Stomach (tissue), 9 donors: Measurements from ENCODE around the gene TSPAN12. TPM values are rescaled to one million over a fixed set of nuclear protein-coding genes. Genes with fewer than 3 reads are reported as not detected.

Experiments used
- DNase-seq, 2 donors: peaks; one replicate each; pipeline versions ENCODE4 v3.0.0 to v3.0.0-alpha.2; 2013 to 2019
- H3K27ac ChIP-seq, 5 donors: fragments of 200-600 bp in 4 of 5; sonication (generic) in 4 of 5; one replicate each; pipeline ENCODE4 v1.5.1; 2013 to 2019; ENCODE audit warnings: mild to moderate bottlenecking in 1 of 5, moderate library complexity in 1 of 5
- H3K27me3 ChIP-seq, 3 donors: fragments of 200-600 bp; sonication (generic); one replicate each; pipeline ENCODE4 v1.5.1; 2017 to 2019; ENCODE audit warnings: mixed run types in 1 of 3
- H3K36me3 ChIP-seq, 4 donors: fragments of 200-600 bp; sonication (generic); 1 replicate in 3 of 4; 2 replicates in 1 of 4; pipeline ENCODE4 v1.5.1; 2016 to 2019
- H3K4me1 ChIP-seq, 4 donors: fragments of 200-600 bp; sonication (generic); one replicate each; pipeline ENCODE4 v1.5.1; 2016 to 2019
- H3K4me3 ChIP-seq, 4 donors: fragments of 200-600 bp; sonication (generic) in 3 of 4; one replicate each; pipeline ENCODE4 v1.5.1; 2016 to 2019; ENCODE audit warnings: mild to moderate bottlenecking in 1 of 4
- H3K9me3 ChIP-seq, 4 donors: fragments of 200-600 bp; sonication (generic); one replicate each; pipeline ENCODE4 v1.5.1; 2016 to 2019
- EP300 ChIP-seq: sonication (generic); formaldehyde crosslinking; IDR thresholded peaks from one replicate; pipeline ENCODE4 v1.6.1; 2017; ENCODE audit warnings: antibody characterized with exemption
- POLR2A ChIP-seq, 4 donors: fragments of 450-650 bp; IDR thresholded peaks; one replicate each; pipeline ENCODE4 v1.6.1; 2016; ENCODE audit warnings: antibody characterized with exemption in 4 of 4, control low read depth in 2 of 4, mild to moderate bottlenecking in 1 of 4, moderate library complexity in 1 of 4
- POLR2AphosphoS5 ChIP-seq, 3 donors: sonication (generic); formaldehyde crosslinking; IDR thresholded peaks; one replicate each; pipeline ENCODE4 v1.6.1; 2016; ENCODE audit warnings: antibody characterized with exemption in 3 of 3
- WGBS, 5 donors: extraction: QIAGEN DNeasy Blood & Tissue Kit in 3 of 5; methylation state at CpG; one replicate each; pipeline versions ENCODE4 v1.1.5 to v1.1.7; 2013 to 2018; 5-methylcytosine and 5-hydroxymethylcytosine counted together
- intact Hi-C: fragments of 100-400 bp; cut with DNase I; formaldehyde crosslinking; loops from one replicate; pipeline ENCODE4 v1.15.1; 2023; ENCODE audit warnings: low total_unique reads
- polyA plus RNA-seq, 3 donors: library from polyadenylated mRNA; stranded (reverse); fragments of 200-250 nt; gene quantifications; one replicate each; pipeline ENCODE4 v1.2.3, GENCODE V29; 2013
- total RNA-seq, 5 donors: library from RNA; depleted of rRNA; stranded (reverse); fragments of >200 nt; gene quantifications; one replicate each; pipeline versions ENCODE4 v1.1.0 to v1.2.3, GENCODE V29; 2014 to 2016
- TF ChIP-seq, protein P1 (sequence below), 7 experiments: fragments of 450-650 bp in 4 of 7; fragments of 200-600 bp in 3 of 7; sonication (generic) in 3 of 7; IDR thresholded peaks; one replicate each; pipeline ENCODE4 v1.5.1; 2016 to 2019; ENCODE audit warnings: antibody characterized with exemption in 7 of 7, control low read depth in 2 of 7, mild to moderate bottlenecking in 1 of 7
- donor health status: healthy with polysubstance abuse.
- donor health status: Bipolar disorder and iron deficiency.
- donor health status: healthy.

The TSPAN12 gene
- total and polyA plus RNA-seq, 8 donors = 9.8 to 26.6 (median 18.0) TPM; not detected in 1

DNA sequence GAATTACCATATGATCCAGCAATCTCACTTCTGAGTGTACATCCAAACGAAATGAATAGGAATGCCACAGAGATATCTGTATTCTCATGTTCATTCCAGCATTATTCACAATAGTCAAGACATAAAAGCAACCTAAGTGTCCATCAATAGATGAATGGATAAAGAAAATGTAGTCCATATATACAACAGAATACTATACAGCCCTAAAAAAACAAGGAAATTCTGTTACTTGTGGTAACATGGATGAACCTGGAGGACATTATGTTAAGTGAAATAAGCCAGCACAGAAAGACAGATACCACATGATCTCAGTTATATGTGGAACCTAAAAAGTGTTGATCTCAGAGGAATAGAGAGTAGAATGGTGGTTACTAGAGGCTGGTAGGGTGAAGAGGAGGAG is 26.7 kb downstream of the TSPAN12 start:
- DNase-seq = no peak
- Histone ChIP-seq H3K4me3 (no peak overlapping the region), H3K27ac (no peak overlapping the region), H3K9me3 (peaks cover 0 to 4% (median 0%) of the 10 kb centered on the region in 4 donors), H3K4me1 (peaks cover 0 to 8% (median 3%) of the 10 kb centered on the region in 4 donors), H3K27me3 (no peaks in the 10 kb centered on the region), H3K36me3 (peaks cover 0 to 5% (median 4%) of the 10 kb centered on the region in 4 donors)
- WGBS, 5 donors = 73 to 88% (median 85%) methylated on average over 1 of the region's 1 CpG
- TF ChIP-seq POLR2AphosphoS5 (IDR thresholded peaks at IDR 0.05) (no peak), POLR2A (IDR thresholded peaks at IDR 0.05) (no peak), EP300 (no peak)
- TF ChIP-seq, protein P1, sequence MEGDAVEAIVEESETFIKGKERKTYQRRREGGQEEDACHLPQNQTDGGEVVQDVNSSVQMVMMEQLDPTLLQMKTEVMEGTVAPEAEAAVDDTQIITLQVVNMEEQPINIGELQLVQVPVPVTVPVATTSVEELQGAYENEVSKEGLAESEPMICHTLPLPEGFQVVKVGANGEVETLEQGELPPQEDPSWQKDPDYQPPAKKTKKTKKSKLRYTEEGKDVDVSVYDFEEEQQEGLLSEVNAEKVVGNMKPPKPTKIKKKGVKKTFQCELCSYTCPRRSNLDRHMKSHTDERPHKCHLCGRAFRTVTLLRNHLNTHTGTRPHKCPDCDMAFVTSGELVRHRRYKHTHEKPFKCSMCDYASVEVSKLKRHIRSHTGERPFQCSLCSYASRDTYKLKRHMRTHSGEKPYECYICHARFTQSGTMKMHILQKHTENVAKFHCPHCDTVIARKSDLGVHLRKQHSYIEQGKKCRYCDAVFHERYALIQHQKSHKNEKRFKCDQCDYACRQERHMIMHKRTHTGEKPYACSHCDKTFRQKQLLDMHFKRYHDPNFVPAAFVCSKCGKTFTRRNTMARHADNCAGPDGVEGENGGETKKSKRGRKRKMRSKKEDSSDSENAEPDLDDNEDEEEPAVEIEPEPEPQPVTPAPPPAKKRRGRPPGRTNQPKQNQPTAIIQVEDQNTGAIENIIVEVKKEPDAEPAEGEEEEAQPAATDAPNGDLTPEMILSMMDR (IDR thresholded peaks at IDR 0.05) = no peak
- intact Hi-C loops = no loop called here

DNA sequence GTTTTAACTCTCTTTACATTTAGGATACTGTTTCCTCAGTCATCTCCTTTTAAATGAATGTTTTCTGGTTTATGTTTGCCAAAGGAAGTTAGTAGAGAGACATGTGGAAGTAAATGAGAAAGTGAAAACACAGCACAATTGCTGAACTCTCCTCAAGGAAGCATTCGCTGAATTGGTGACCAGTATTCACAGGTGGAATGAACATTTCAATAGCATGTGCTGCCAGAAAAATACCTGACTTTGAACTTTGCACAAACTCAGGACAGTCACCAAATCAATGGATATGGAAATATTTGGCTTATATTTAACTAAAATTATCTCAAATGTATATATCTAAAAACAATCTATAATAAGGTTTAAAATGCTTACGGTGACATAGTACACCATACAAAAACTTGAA is 28.5 kb downstream of the TSPAN12 start:
- H3K27ac ChIP-seq = no peak overlapping the region

DNA sequence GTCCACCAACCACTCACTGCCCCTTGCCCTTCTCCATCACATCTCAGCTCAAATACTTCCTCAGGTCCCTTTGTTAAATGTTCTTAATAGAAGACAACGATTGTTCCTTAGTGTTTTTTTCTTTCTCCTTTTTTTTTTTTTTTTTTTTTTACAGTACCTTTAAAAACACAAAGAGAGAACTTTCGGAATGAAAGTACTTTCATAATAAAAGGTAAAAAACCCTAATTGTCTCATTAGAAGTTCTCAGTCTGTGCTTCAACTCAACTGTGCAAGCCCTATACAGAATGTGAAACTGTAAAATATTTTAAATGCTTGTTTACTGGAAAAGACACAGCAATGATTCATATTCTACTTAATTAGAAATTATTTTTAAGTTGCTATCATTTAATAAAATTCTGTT is 29.4 kb downstream of the TSPAN12 start:
- DNase-seq = no peak
- TF ChIP-seq, protein P1 (IDR thresholded peaks at IDR 0.05) = no peak
- TF ChIP-seq POLR2A (IDR thresholded peaks at IDR 0.05) = no peak
- H3K4me3 ChIP-seq = no peak overlapping the region
- no peaks in the 10 kb centered on the region for H3K36me3 ChIP-seq
- H3K27ac ChIP-seq = no peak overlapping the region
- intact Hi-C loops = no loop called here
- WGBS, 5 donors = 71 to 84% (median 78%) methylated on average over 2 of the region's 2 CpGs
- peaks cover 0 to 4% (median 0%) of the 10 kb centered on the region in 4 donors for H3K9me3 ChIP-seq
- no peaks in the 10 kb centered on the region for H3K27me3 ChIP-seq
- H3K4me1 ChIP-seq = peaks cover 0 to 22% (median 9%) of the 10 kb centered on the region in 4 donors

More for the DNA sequence above, 28.5 kb downstream of the TSPAN12 start:
- intact Hi-C loops = no loop called here
- H3K4me3 ChIP-seq = no peak overlapping the region
- WGBS, 5 donors = 51 to 65% (median 56%) methylated on average over 2 of the region's 2 CpGs
- H3K27me3 ChIP-seq = no peaks in the 10 kb centered on the region
- no peaks in the 10 kb centered on the region for H3K36me3 ChIP-seq
- TF ChIP-seq POLR2AphosphoS5 (IDR thresholded peaks at IDR 0.05) (no peak), POLR2A (IDR thresholded peaks at IDR 0.05) (no peak), EP300 (no peak)
- TF ChIP-seq, protein P1 (IDR thresholded peaks at IDR 0.05) = no peak
- H3K4me1 ChIP-seq = peaks cover 0 to 25% (median 9%) of the 10 kb centered on the region in 4 donors
- peak in 1 of 2 donors; percentile 43 for DNase-seq
- peaks cover 0 to 4% (median 0%) of the 10 kb centered on the region in 4 donors for H3K9me3 ChIP-seq

- Histone ChIP-seq H3K9me3 (peaks cover 0 to 4% (median 0%) of the 10 kb centered on the region in 4 donors), H3K27me3 (no peaks in the 10 kb centered on the region), H3K4me1 (peaks cover 0 to 21% (median 9%) of the 10 kb centered on the region in 4 donors), H3K4me3 (no peak overlapping the region), H3K27ac (no peak overlapping the region), H3K36me3 (no peaks in the 10 kb centered on the region)
- intact Hi-C loops = no loop called here
- WGBS, 5 donors = 49 to 60% (median 60%) methylated on average over 8 of the region's 8 CpGs
- no peak for DNase-seq
- TF ChIP-seq POLR2AphosphoS5 (IDR thresholded peaks at IDR 0.05) (no peak), EP300 (no peak), POLR2A (IDR thresholded peaks at IDR 0.05) (no peak)
- TF ChIP-seq, protein P1 (IDR thresholded peaks at IDR 0.05) = no peak
These were observed 30.4 kb downstream of the TSPAN12 start for GRCh38 chr7:120827371-120828118.
